Esophagus (tissue), 2 donors: ENCODE measurements around the gene DMRTA1. TPM values are rescaled to one million over a fixed set of nuclear protein-coding genes. Genes with fewer than 3 reads are reported as not detected.

Experiments used
- H3K27ac ChIP-seq, 2 donors: one replicate each; pipeline ENCODE4 v1.5.1; 2013; ENCODE audit warnings: low read depth in 2 of 2, mild to moderate bottlenecking in 2 of 2, inconsistent platforms in 1 of 2, low read length in 1 of 2, moderate library complexity in 1 of 2
- H3K27me3 ChIP-seq, 2 donors: one replicate each; pipeline ENCODE4 v1.6.1; 2013; ENCODE audit warnings: low read length in 2 of 2, control low read depth in 1 of 2, mild to moderate bottlenecking in 1 of 2; ENCODE audit not compliant: insufficient read depth in 2 of 2, control insufficient read depth in 1 of 2
- H3K36me3 ChIP-seq, 2 donors: one replicate each; pipeline ENCODE4 v1.6.1; 2013; ENCODE audit warnings: low read length in 1 of 2; ENCODE audit not compliant: control insufficient read depth in 2 of 2, insufficient read depth in 2 of 2
- H3K4me1 ChIP-seq, 2 donors: one replicate each; pipeline ENCODE4 v1.6.1; 2013; ENCODE audit warnings: low read length in 1 of 2; ENCODE audit not compliant: control insufficient read depth in 2 of 2, insufficient read depth in 2 of 2
- H3K4me3 ChIP-seq, 2 donors: one replicate each; pipeline ENCODE4 v1.5.1; 2013; ENCODE audit warnings: low read length in 2 of 2, mild to moderate bottlenecking in 2 of 2, low read depth in 1 of 2, moderate library complexity in 1 of 2
- H3K9me3 ChIP-seq, 2 donors: one replicate each; pipeline ENCODE4 v1.6.1; 2013; ENCODE audit warnings: mild to moderate bottlenecking in 2 of 2, low read depth in 1 of 2, low read length in 1 of 2, moderate library complexity in 1 of 2; ENCODE audit not compliant: control insufficient read depth in 2 of 2, insufficient read depth in 1 of 2
- WGBS, 2 donors: extraction: QIAGEN DNeasy Blood & Tissue Kit; methylation state at CpG; one replicate each; pipeline ENCODE4 v1.1.7; 2013; 5-methylcytosine and 5-hydroxymethylcytosine counted together
- polyA plus RNA-seq, 2 donors: library from polyadenylated mRNA; stranded (reverse); fragments of 200-250 nt; gene quantifications; one replicate each; pipeline ENCODE4 v1.2.3, GENCODE V29; 2013
- donor health status: healthy with polysubstance abuse.
- donor health status: Bipolar disorder and iron deficiency.

Gene DMRTA1, protein sequence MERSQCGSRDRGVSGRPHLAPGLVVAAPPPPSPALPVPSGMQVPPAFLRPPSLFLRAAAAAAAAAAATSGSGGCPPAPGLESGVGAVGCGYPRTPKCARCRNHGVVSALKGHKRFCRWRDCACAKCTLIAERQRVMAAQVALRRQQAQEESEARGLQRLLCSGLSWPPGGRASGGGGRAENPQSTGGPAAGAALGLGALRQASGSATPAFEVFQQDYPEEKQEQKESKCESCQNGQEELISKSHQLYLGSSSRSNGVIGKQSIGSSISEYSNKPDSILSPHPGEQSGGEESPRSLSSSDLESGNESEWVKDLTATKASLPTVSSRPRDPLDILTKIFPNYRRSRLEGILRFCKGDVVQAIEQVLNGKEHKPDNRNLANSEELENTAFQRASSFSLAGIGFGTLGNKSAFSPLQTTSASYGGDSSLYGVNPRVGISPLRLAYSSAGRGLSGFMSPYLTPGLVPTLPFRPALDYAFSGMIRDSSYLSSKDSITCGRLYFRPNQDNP
- 1 to 10 TPM; 1.0 to 1.5 TPM for polyA plus RNA-seq

DNA sequence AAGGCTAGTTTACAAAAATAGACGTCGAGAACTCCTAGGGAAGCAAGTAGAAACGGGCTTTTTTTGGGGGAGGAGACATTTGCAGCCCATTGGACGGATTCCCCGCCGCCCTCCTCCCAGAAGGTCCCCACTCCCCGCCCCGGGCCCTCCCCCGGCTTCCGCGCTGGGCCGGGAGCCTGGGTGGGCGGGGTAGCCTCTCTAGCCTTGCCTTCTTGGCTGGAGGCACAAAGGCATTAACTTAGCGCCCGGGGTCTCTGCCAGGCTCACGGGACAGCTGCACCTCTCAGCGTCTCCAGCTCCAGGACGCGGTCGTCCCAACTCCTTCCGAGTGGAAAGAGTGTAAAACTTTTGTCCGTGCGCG is at the start of gene DMRTA1:
DMRTA1 (plus strand) TSS at position 236 of the 361 bp plus-strand sequence. CDS start 242 bp downstream, outside the sequence.
- H3K4me1 ChIP-seq = no peaks in the 10 kb centered on the region
- H3K9me3 ChIP-seq = no peaks in the 10 kb centered on the region
- H3K27ac ChIP-seq = peak within 1 kb of the TSS; percentile 87 to 94
- H3K27me3 ChIP-seq = no peaks in the 10 kb centered on the region
- no peaks in the 10 kb centered on the region for H3K36me3 ChIP-seq
- H3K4me3 ChIP-seq = peak within 1 kb of the TSS; percentile 57 to 82
- 1 to 2% methylated on average over 24 of the region's 24 CpGs for WGBS, 2 donors

DNA sequence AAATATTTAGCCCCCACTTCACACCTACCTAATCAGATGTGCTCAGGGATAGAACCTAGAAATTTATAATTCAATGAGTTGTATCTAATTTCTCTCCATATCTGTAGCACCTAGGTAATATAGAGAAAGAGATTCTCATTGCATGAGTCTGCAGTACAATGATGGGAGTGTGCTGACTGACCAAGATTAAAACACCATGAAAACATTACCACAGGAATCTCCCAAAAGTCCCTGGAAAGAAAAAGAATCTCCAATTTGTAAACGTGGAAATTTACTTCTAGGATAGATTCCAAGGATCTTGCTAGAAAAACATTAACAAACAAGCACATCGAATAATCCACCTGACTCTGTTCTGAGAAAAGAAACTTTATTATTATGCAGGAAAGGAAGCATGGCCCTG is 45.0 kb upstream of the DMRTA1 start:
- 40 to 48% methylated on average over 2 of the region's 2 CpGs for WGBS, 2 donors
- no peaks in the 10 kb centered on the region for H3K27me3 ChIP-seq
- H3K4me1 ChIP-seq = no peaks in the 10 kb centered on the region
- no peak overlapping the region for H3K27ac ChIP-seq
- no peak overlapping the region for H3K4me3 ChIP-seq
- H3K36me3 ChIP-seq = no peaks in the 10 kb centered on the region
- peaks cover 0 to 3% of the 10 kb centered on the region in 2 donors for H3K9me3 ChIP-seq

DNA sequence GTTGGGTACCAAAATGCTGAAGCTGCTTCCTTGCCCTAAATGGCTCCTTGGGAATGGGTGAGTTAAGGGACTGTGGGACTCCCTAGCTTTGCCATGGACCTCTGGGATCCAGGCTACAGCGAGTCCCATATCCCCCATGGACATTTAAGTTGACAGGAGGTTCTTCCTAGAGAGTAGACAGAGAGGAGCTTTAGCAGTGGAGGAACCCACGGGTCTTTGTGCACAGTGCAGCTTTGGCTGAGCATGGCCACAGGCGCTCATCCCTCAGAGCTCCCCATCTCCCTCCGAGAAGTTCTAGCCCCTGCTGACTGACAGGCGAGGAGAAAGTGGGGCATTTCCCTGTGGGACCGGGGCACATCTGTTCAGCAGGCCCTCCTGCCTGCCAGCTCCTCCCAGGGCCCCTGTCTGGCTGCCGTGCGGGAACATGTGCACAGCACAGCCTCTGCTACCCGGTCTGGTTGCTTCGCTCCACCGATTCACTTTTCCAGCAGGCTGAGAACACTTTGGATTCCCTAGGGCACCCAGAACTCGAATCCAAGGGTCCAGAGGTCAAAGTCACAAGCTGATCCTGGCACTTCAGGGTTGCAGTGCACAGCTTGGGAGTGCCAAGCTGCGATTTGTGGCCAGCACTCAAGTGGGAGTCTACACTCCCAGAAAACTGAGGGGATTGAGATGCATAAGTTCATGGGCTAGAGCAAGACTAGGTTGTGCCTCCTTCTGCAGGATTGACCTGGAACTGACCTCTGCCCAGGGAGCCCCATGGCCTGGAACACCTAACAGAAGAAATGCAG is 40.6 kb upstream of the DMRTA1 start:
- Histone ChIP-seq H3K27me3 (no peaks in the 10 kb centered on the region), H3K36me3 (no peaks in the 10 kb centered on the region), H3K27ac (no peak overlapping the region), H3K4me3 (no peak overlapping the region), H3K9me3 (peaks cover 0 to 3% of the 10 kb centered on the region in 2 donors), H3K4me1 (no peaks in the 10 kb centered on the region)
- 77 to 84% methylated on average over 13 of the region's 13 CpGs for WGBS, 2 donors

DNA sequence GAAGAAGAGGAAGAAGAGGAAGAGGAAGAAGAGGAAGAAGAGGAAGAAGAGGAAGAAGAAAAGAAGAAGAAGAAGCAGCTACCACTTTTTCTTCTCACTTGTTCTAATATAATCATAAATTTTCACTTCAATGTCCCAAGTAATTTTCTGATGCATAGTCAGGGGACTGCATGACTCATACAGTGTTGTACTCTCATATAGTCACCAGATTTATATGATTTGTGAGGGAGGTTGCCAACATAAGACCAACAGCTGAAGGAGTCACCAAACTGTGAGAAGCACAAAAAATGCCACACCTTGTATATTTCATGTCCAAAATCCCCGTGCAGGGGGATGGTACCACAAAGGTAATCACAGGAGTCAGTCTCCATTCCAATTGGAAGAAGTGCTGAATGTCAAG is 32.7 kb upstream of the DMRTA1 start:
- WGBS, 2 donors = 56 to 65% methylated on average over 1 of the region's 1 CpG
- Histone ChIP-seq H3K27ac (no peak overlapping the region), H3K4me3 (no peak overlapping the region), H3K36me3 (no peaks in the 10 kb centered on the region), H3K4me1 (no peaks in the 10 kb centered on the region), H3K27me3 (no peaks in the 10 kb centered on the region), H3K9me3 (no peaks in the 10 kb centered on the region)

DNA sequence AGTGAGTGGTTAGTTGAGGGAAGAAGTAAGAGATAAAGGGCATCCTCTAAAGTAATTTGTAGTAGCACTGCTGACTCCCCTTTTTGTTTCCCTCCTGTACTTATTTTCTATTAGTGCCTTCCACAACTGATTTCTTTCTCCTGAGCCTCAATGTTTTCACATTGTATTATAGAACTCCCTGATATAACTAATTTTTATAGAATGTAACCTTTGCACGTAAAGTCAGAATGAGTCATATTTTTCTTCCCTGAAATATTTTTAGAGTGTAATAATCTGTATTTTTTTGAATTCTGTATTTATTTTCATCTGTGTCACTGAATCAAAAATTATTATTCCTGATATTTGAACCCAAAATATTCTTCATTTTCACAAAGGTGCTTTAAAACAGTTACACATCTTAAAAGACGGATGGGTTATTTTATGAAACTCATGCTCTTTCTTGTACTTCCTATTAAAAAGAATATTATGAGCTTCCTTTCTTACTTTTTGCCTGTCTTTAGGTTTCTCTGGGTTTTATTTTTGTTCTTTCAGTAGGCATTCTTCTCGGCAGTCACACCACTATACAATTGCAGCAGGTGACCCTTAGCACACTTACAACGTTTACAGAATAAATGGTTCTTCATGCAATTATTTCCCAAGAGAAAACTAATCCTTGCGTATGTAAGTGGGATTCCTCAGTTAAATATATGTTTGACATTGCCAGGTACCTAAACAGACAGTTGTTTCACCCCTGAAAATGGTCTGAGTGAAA is 30.5 kb upstream of the DMRTA1 start:
- no peaks in the 10 kb centered on the region for H3K27me3 ChIP-seq
- H3K9me3 ChIP-seq = no peaks in the 10 kb centered on the region
- WGBS, 2 donors = 59 to 67% methylated on average over 5 of the region's 5 CpGs
- no peaks in the 10 kb centered on the region for H3K36me3 ChIP-seq
- no peak overlapping the region for H3K27ac ChIP-seq
- no peaks in the 10 kb centered on the region for H3K4me1 ChIP-seq
- H3K4me3 ChIP-seq = no peak overlapping the region

DNA sequence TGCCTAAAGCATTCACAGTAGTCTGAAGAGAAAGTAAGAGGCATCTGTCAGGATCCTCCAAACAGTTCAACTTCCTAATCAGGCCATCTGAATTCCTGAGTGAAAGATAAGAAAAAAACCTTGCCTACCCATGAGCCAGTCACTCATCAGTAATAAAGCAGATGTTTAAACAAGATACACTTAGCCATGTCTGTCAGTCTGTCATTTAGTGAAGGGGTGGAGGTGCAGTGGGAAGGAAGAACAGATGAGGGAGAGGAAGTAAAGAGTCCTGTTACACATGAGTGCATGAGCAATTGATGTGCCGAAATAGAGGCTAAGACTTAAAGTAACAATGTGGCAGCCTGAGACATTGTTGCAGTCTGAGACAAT is 29.9 kb upstream of the DMRTA1 start:
- WGBS, 2 donors = 43 to 46% methylated on average over 1 of the region's 1 CpG
- no peaks in the 10 kb centered on the region for H3K36me3 ChIP-seq
- no peaks in the 10 kb centered on the region for H3K4me1 ChIP-seq
- H3K27ac ChIP-seq = no peak overlapping the region
- H3K4me3 ChIP-seq = no peak overlapping the region
- H3K27me3 ChIP-seq = no peaks in the 10 kb centered on the region
- H3K9me3 ChIP-seq = no peaks in the 10 kb centered on the region

DNA sequence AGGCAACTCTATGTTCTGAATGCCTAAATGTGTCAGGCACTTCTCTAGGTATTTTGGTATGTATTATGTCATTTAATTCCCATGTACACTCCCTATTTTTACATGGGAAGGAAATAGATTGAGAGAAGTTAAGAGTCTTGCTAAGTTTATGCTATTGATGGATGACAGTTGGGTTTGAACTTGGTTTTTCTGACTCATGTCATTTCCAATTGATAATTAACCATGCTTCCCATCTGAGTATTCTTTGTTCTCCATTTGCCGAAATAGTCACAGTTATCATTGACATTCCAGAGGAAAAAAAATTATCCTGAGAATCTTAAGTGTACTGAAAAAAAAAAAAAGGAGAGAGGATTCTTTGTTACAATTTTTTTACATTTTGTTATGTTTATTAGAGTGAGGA is 23.1 kb upstream of the DMRTA1 start:
- H3K27me3 ChIP-seq = no peaks in the 10 kb centered on the region

DNA sequence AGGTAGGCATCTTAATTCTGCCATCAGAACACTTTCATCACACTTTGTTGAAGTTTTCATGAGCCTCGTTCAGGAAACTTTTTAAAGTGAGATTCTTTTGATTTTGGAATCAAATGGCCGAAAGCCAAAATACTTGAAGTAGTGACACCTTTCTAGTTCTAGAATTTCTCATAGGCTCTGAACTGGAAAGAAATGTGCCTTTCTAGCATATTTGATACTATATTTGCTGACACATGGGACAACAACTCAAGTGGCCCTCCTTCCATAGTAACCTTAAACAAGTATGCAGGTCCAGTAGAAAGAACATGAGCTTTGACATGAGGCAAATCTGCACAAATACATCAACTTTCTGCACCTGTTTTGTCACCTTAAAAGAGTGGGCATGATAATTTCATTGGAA is 22.0 kb upstream of the DMRTA1 start:
- no peak overlapping the region for H3K27ac ChIP-seq
- 79 to 88% methylated on average over 2 of the region's 2 CpGs for WGBS, 2 donors
- no peaks in the 10 kb centered on the region for H3K9me3 ChIP-seq
- no peaks in the 10 kb centered on the region for H3K36me3 ChIP-seq
- H3K27me3 ChIP-seq = no peaks in the 10 kb centered on the region
- H3K4me3 ChIP-seq = no peak overlapping the region
- H3K4me1 ChIP-seq = no peaks in the 10 kb centered on the region

More for the DNA sequence above, 23.1 kb upstream of the DMRTA1 start:
- Histone ChIP-seq H3K4me1 (no peaks in the 10 kb centered on the region), H3K27ac (no peak overlapping the region), H3K36me3 (no peaks in the 10 kb centered on the region), H3K4me3 (no peak overlapping the region), H3K9me3 (no peaks in the 10 kb centered on the region)
- 77 to 89% methylated on average over 1 of the region's 1 CpG for WGBS, 2 donors

DNA sequence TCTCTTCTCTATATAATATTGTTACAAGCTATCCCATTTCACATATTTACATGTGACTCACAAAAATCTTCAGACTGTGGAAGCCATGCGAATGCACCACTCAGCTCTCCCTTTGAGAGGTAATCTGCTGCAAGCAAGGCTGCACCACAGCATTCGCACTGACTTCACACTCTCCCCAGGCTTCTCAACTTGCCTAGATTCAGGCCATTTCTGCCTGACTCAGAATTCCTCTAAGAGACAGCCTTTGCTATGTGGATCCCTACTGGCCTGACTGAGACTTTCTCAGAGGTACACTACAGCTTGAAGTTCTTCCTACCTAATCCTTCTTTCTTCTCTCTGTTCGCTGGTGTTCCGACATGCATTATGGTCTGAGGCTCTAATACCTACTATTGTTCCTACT is 21.1 kb upstream of the DMRTA1 start:
- Histone ChIP-seq H3K36me3 (no peaks in the 10 kb centered on the region), H3K4me1 (no peaks in the 10 kb centered on the region), H3K9me3 (no peaks in the 10 kb centered on the region), H3K27me3 (no peaks in the 10 kb centered on the region), H3K4me3 (no peak overlapping the region), H3K27ac (no peak overlapping the region)
- WGBS, 2 donors = 82 to 87% methylated on average over 4 of the region's 4 CpGs
